Measurements from ENCODE around the gene SMIM23. TPM values are rescaled to one million over a fixed set of nuclear protein-coding genes. Genes with fewer than 3 reads are reported as not detected.

The SMIM23 gene
- total and polyA plus RNA-seq, 2 of the 4 experiments (the other 2 are of a cell fraction) = not detected

GRCh38 chr5:171783051-171783450, 2.6 kb upstream of the SMIM23 start:
- in situ Hi-C loops (cut with MboI; ENCODE audit: low sequenced_read_pairs) = no loop called here
- DNase-seq = peak; percentile 53

More at GRCh38 chr5:171783051-171783450, 2.6 kb upstream of the SMIM23 start:
- Histone ChIP-seq H3K56ac (ENCODE audit: extremely low read depth, insufficient read depth, low read length) (no peak overlapping the region), H3K23ac (ENCODE audit: low read depth, low read length) (no peak overlapping the region), H3K4me3 (ENCODE audit: insufficient read depth, low read depth, low read length) (no peak overlapping the region), H2BK120ac (ENCODE audit: low read depth, low read length) (no peak overlapping the region), H4K5ac (ENCODE audit: low read depth, low read length) (no peak overlapping the region), H4K8ac (ENCODE audit: low read depth in 2 of 2, low read length in 2 of 2) (no peak overlapping the region), H2BK15ac (ENCODE audit: low read depth, low read length) (no peak overlapping the region), H3K9ac (ENCODE audit: low read depth, low read length) (no peak overlapping the region), H4K20me1 (ENCODE audit: insufficient read depth, low read length) (no peaks in the 10 kb centered on the region), H3K4me2 (ENCODE audit: low read depth, low read length) (no peak overlapping the region), H2AK5ac (ENCODE audit: low read depth, low read length) (no peak overlapping the region), H3K14ac (replicated peaks; ENCODE audit: low read depth, low read length) (no peak overlapping the region), H3K79me1 (ENCODE audit: low read depth in 1 of 2, low read length in 2 of 2) (no peaks in the 10 kb centered on the region), H3K4me1 (ENCODE audit: control insufficient read depth, insufficient read depth, low read length) (no peaks in the 10 kb centered on the region), H3K9me1 (ENCODE audit: insufficient read depth, low read length) (no peaks in the 10 kb centered on the region), H2AFZ (replicated peaks; ENCODE audit: low read length, poor library complexity) (no peak overlapping the region), H3K18ac (ENCODE audit: low read depth, low read length) (no peak overlapping the region), H3K9me3 (ENCODE audit: control insufficient read depth, insufficient read depth, low read length) (peaks cover 6% of the 10 kb centered on the region), H2AK9ac (replicated peaks; ENCODE audit: low read depth, low read length, poor library complexity) (no peak overlapping the region), H3K27me3 (ENCODE audit: control insufficient read depth, insufficient read depth, low read length) (peaks cover 26% of the 10 kb centered on the region), H2BK20ac (ENCODE audit: low read depth, low read length) (no peak overlapping the region), H3K36me3 (ENCODE audit: control insufficient read depth, insufficient read depth, low read length) (no peaks in the 10 kb centered on the region), H4K91ac (ENCODE audit: insufficient read depth, low read depth, low read length) (no peak overlapping the region), H3K27ac (ENCODE audit: insufficient read depth, low read length) (no peak overlapping the region), H3K4ac (ENCODE audit: low read depth, low read length) (no peak overlapping the region), H2BK5ac (ENCODE audit: low read depth, low read length, poor library complexity, severe bottlenecking) (no peak overlapping the region)
- dilution Hi-C loops (cut with HindIII; ENCODE audit: low sequenced_read_pairs, unreplicated experiment) (no loop called here), intact Hi-C loops (cut with micrococcal nuclease) (no loop called here)
- ATAC-seq (ENCODE audit: low read depth) = peak; percentile 54
- POLR2A ChIA-PET (ENCODE audit: unreplicated experiment) = interaction anchor here (0.5 kb wide), 1 partner anchor 222 kb away, joined by 5 read pairs; no protein-coding TSS in a partner anchor
- CTCF ChIA-PET = no interaction called here
- TF ChIP-seq BHLHE40 (IDR thresholded peaks at IDR 0.05; ENCODE audit: low read depth, low read length) (no peak), CEBPB (IDR thresholded peaks at IDR 0.05; ENCODE audit: low read depth, low read length) (peak; percentile 91), MAZ (IDR thresholded peaks at IDR 0.05; ENCODE audit: borderline replicate concordance, low read depth, low read length) (no peak), NFE2L2 (IDR thresholded peaks at IDR 0.05; ENCODE audit: low read depth, low read length) (no peak), SMC3 (IDR thresholded peaks at IDR 0.05; ENCODE audit: low read depth, low read length) (no peak), CTCF (conservative IDR thresholded peaks at IDR 0.05; ENCODE audit: low read depth, low read length) (no peak), FOS (IDR thresholded peaks at IDR 0.05; ENCODE audit: low read depth, low read length) (peak; percentile 30; the same call in 1 of the 2 replicates), USF2 (IDR thresholded peaks at IDR 0.05; ENCODE audit: low read depth, low read length) (no peak), RFX5 (IDR thresholded peaks at IDR 0.05; ENCODE audit: low read depth, low read length) (no peak), RCOR1 (IDR thresholded peaks at IDR 0.05; ENCODE audit: insufficient replicate concordance, low read length) (no peak), POLR2A (IDR thresholded peaks at IDR 0.05; ENCODE audit: low read depth, low read length) (no peak), ELK1 (IDR thresholded peaks at IDR 0.05; ENCODE audit: borderline replicate concordance, low read depth, low read length) (no peak), MXI1 (IDR thresholded peaks at IDR 0.05; ENCODE audit: borderline replicate concordance, low read depth, low read length) (no peak)
- no TSS peak for BruUV-seq (replicated peaks)
- no CpG with 5 or more reads among the region's 2 CpGs for WGBS, 2 experiments (ENCODE audit: extremely low coverage in 2 of 2, insufficient read length in 1 of 2)
